Fibroblast of gingiva (primary cell): Measurements from ENCODE around the gene EXD2.
A peak's percentile ranks its signal among the peaks of the same experiment; 100 is the strongest.
"Not testable (repeated sequence)": the region's sequence is repeated elsewhere in the genome, so short reads cannot be mapped to it uniquely, and the experiment has no call there.

Experiments
- DNase-seq: peaks from one replicate; pipeline ENCODE4 v3.0.0-alpha.2; 2011; ENCODE audit warnings: low read depth

EXD2 gene

GRCh38 chr14:69193721-69194120 is 2.4 kb downstream of the EXD2 start:
- no peak for DNase-seq

- no peak for DNase-seq
Measured at GRCh38 chr14:69199786-69200185, 8.5 kb downstream of the EXD2 start.

GRCh38 chr14:69204753-69205152 is 13.5 kb downstream of the EXD2 start:
- DNase-seq = no peak

- DNase-seq = no peak
Measured at GRCh38 chr14:69207435-69208041, 16.2 kb downstream of the EXD2 start.

GRCh38 chr14:69208666-69209065 is 17.4 kb downstream of the EXD2 start:
- no peak for DNase-seq

GRCh38 chr14:69214393-69214792 is 23.1 kb downstream of the EXD2 start:
- DNase-seq = peak; percentile 29

- DNase-seq = not testable (repeated sequence)
Measured at GRCh38 chr14:69217663-69218062, 26.4 kb downstream of the EXD2 start.

- no peak for DNase-seq
Measured at GRCh38 chr14:69224946-69225345, 33.6 kb downstream of the EXD2 start.

GRCh38 chr14:69226178-69226577 is 34.9 kb downstream of the EXD2 start:
- DNase-seq = no peak

- DNase-seq = no peak
Measured at GRCh38 chr14:69226736-69227135, 35.4 kb downstream of the EXD2 start.

- no peak for DNase-seq
Measured at GRCh38 chr14:69231486-69231885, 40.2 kb downstream of the EXD2 start.

- DNase-seq = no peak
Measured at GRCh38 chr14:69232388-69232787, 41.1 kb downstream of the EXD2 start.

GRCh38 chr14:69234106-69234505 is 42.8 kb downstream of the EXD2 start:
- no peak for DNase-seq

GRCh38 chr14:69235708-69236107 is 44.4 kb downstream of the EXD2 start:
- no peak for DNase-seq

GRCh38 chr14:69237142-69237541 is 45.8 kb downstream of the EXD2 start:
- DNase-seq = no peak

GRCh38 chr14:69237584-69237983 is 46.3 kb downstream of the EXD2 start:
- no peak for DNase-seq

GRCh38 chr14:69238883-69239282 is 47.6 kb downstream of the EXD2 start:
- DNase-seq = no peak

- DNase-seq = no peak
Measured at GRCh38 chr14:69240527-69241173, 49.4 kb downstream of the EXD2 start.

GRCh38 chr14:69241577-69241976 is 50.3 kb downstream of the EXD2 start:
- no peak for DNase-seq

GRCh38 chr14:69242311-69243224 is 51.3 kb downstream of the EXD2 start:
- peak; percentile 72 for DNase-seq

- no peak for DNase-seq
Measured at GRCh38 chr14:69244946-69245345, 53.6 kb downstream of the EXD2 start.

GRCh38 chr14:69246331-69246730 is 55.0 kb downstream of the EXD2 start:
- DNase-seq = no peak
